ENCODE data around the gene RNF126. TPM values are rescaled to one million over a fixed set of nuclear protein-coding genes. Genes with fewer than 3 reads are reported as not detected.

The RNF126 gene
- 45.1 to 75.9 TPM (median 71.8 TPM) in 5 replicates for total RNA-seq (2022; extraction: Qiagen RNA extraction)

DNA sequence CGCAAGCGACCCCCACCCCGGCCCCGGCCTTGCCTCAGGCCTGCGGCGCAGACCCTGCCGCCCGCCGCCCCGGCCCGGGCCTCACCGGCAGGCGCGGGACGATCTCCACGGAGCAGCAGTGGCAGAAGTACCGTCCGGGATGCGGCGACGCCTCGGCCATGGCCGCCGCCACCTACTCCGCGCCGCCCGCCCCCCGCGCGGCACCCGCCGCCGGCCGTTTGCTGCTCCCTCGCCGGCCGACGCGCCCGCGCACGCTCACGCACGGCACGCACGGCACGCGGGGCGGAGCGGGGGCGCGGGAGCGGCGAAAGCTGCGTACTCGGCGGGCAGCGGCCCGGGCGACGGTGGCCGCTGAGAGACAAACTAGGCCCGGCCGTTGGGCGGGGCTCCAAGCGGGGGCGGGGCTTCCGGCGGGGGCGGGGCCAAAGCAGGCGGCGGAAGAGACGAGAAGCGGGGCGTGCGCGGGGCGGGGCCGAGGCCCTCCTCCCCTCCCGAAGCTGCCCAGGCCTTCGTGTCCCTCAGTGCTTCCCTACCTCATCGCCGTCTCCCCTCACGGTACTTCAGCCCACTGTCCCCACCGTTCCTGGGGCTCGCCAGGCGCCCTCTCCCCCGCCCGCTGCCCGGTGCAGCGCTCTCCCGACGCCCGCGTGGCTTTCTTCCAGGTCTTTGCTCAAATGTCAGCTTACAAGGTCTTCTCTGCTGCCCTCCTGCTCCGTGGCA is at the start of gene RNF126:
TSS of gene RNF126 (minus strand) at position 253 of the 720 bp plus-strand sequence. CDS start at position 160, 93 bp downstream.

DNA sequence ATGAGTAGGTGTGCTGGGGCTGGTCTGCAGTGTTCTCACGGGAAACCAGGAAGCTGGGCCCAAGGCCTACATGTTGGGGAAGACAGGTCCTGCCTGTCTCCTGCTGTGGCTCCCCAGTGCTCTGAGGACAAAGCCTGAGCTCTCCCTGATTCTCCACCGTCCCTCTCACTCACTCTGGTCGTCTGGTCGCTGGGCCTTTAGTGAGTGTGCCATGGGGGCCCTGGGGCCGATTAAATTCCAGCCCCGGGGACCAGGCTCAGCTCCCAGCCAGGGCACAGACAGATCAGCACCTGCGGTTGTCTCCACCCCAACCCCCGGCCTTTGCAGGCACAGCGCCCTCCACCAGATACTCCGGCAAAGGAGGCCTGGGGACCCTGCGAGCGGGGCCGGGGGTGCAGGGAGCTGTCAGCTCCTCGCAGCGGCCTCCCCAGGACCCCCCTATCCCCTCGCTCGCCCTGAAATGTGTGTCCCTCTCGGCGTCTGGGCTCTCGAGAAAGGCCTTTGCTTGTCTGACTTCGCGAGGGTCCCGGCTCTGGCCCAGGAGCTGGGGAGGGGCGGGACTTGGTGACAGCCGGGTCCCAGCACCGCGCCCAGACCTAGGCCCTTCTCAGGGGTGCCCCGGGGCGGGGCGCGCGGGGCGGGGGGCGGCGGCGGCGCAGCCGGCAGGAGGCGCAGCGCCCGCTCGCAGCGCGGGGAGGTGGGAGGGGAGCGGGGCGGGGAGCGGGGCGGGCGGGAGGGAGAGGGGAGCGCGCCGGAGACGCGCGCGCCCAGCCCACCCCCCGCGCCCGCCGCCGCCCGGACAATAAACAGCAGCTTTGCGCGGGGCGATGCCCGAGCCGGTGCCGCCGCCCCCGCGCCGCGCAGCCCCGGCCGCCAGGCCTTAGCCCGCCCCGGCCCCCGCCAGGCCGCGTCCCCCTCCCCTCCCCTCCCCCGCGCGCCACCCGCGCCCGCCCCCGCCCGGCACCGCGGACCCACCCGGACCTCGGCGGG is 45.4 kb upstream of the RNF126 start, which contains the start of gene PALM:
TSS of gene PALM (plus strand) at position 782 of the 990 bp plus-strand sequence. CDS start 212 bp downstream, outside the sequence.

DNA sequence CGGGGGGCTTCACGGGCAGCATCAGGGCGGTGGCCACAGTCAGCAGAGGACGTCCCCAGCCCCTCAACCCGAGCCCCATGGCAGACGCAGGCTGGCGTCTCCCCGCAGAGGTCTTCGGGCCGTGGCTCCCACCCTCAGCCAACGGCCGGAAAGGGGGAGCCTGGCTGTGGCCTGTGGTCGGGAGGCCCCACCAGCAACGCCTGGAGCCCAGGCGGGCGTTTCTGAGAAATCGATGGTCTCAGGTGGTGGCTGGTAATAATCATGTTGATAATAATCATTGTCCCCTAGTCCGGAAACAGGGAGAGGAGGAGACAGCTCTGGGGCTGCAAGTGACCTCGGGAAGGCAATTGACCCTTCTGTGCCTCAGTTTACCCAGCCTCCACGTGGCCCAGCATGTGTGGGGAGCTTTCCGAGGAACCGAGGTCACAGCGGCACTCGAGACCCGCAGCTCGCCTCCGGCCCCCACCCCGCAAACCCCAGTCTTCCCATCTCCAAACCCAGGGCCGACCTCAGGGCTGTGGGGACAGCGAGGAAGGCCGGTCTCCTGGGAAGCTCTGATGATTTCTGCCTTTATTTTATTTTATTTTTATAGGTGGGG is 32.4 kb upstream of the RNF126 start, which contains the start of gene PRSS57:
TSS of gene PRSS57 (minus strand) at position 101 of the 598 bp plus-strand sequence. CDS start at position 79, 22 bp downstream.

DNA sequence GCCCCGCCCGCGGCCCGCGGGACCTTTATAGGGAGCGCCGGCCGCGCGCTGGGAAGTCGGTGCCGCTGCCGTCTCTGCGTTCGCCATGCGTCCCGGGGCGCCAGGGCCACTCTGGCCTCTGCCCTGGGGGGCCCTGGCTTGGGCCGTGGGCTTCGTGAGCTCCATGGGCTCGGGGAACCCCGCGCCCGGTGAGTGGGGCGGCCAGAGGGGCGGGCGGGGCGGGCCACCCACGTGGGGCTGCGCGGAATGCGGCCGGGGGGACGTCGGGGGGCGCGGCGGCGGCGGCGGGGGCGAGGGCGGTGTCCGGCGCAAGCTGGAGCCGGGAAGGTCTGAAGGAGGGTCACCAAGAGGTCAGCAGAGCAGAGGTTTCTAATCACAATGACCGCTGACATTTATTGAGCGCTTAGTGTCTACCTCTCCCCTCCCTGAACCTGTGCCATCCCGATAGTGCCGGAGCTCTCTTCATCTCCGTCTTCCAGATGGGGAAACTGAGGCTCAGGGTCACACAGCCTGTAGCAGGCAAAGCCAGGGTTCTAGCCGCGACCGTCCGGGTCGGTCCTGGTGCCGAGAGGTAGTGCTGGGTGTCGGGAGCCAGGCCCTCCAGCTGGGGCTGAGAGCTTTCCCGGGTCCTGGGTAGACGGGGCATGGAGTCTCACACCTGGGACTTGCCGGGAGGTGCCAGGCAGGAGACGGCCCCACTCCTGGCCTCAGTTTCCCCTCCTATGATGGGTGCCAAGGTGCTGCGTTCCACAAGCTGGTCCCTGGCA is 13.5 kb upstream of the RNF126 start, which contains the start of gene FSTL3:
TSS of gene FSTL3 (plus strand) at position 54 of the 767 bp plus-strand sequence. CDS start at position 86, 32 bp downstream.

DNA sequence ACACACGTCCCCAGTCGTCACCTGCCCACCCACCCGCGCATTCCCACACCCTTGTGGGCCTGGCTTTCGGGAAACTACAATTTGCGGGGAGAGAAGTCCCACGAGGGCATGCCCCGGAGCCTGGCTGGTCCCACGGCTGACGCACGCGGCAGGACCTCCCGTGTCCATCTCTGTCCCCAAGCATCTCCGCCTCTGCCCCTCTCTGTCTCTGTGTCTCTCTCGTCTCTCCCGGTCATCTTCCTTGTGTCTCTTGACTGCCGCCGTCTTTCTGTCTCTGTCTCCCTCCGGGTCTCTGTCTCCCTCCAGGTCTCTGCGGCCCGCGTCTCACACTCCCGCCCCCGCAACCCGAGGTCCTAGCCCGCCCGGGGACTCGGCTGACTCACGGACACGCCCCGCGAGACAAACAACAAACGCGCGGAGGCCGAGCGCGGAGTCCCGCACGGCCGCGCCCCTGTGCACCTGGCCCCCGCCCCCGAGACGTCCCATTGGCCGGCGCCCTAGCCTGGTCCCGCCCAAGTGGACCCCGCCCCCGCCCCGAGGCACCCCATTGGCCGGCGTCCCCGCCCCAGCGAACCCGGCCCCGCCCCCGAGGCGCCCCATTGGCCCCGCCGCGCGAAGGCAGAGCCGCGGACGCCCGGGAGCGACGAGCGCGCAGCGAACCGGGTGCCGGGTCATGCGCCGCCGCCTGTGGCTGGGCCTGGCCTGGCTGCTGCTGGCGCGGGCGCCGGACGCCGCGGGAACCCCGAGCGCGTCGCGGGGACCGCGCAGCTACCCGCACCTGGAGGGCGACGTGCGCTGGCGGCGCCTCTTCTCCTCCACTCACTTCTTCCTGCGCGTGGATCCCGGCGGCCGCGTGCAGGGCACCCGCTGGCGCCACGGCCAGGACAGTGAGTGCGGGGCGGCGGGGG is 23.5 kb downstream of the RNF126 start, which contains the start of gene FGF22:
TSS of gene FGF22 (plus strand) at position 627 of the 908 bp plus-strand sequence. CDS start at position 674, 47 bp downstream.

DNA sequence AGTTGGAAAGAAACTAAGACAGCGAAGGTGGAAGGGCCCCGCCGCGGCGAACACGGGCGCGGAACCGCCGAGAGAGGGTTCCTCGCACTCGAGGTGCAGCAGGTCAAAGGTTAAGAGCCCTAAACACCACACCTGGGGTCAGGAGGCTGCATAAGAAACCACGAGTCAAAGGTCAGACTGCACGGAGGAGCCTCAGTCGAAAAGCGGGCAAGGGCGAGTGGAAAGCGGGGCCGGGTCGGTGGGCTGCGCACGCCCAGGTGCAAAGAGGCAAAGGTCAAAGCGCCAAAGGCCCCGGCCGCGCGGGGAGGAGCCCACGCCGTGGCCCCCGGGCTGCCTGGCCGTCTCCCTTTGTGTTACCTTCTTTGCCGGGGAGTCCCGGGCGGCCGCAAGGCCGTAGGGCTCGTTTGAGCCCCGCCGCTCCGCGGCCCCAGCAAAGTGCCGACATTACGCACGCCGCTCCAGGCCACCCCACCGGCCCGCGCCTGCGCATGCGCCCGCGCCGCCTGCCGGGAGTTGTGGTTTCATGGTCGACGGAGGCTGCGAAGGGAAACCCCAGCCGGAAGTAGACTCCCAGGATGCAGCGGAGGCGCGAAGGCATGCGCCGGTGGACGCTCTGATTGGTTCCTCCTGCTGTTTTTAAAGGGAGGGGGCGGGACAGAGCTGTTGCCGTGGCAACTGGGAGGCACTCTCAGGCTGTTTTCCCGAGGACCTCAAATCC is 29.8 kb downstream of the RNF126 start, which contains the start of gene POLRMT:
TSS of gene POLRMT (minus strand) at position 470 of the 718 bp plus-strand sequence. CDS start at position 445, 25 bp downstream.

Other genes starting within 250 kb of the RNF126 start
- 0.52 to 1.4 TPM (median 1.1 TPM) in 5 replicates for gene SHC2, start 202.2 kb downstream of the RNF126 start, total RNA-seq (2022; extraction: Qiagen RNA extraction)
- gene MADCAM1, start 166.7 kb downstream of the RNF126 start, total RNA-seq (2022; extraction: Qiagen RNA extraction), result 0.23 to 0.39 TPM (median 0.33 TPM) in 5 replicates
- 8.1 to 17.5 TPM (median 17.2 TPM) in 5 replicates for gene TPGS1, start 155.7 kb downstream of the RNF126 start, total RNA-seq (2022; extraction: Qiagen RNA extraction)
- gene CDC34, start 131.5 kb downstream of the RNF126 start, total RNA-seq (2022; extraction: Qiagen RNA extraction), result 67.1 to 108 TPM (median 103 TPM) in 5 replicates
- gene GZMM, start 119.2 kb downstream of the RNF126 start, total RNA-seq (2022; extraction: Qiagen RNA extraction), result 0.15 to 0.57 TPM (median 0.36 TPM) in 5 replicates
- gene BSG, start 90.6 kb downstream of the RNF126 start, total RNA-seq (2022; extraction: Qiagen RNA extraction), result 715 to 760 TPM (median 743 TPM) in 5 replicates
- gene HCN2, start 73.3 kb downstream of the RNF126 start, total RNA-seq (2022; extraction: Qiagen RNA extraction), result 27.2 to 45.0 TPM (median 40.3 TPM) in 5 replicates
- gene POLRMT, start 29.7 kb downstream of the RNF126 start, total RNA-seq (2022; extraction: Qiagen RNA extraction), result 68.3 to 100 TPM (median 97.9 TPM) in 5 replicates
- gene FGF22, start 23.3 kb downstream of the RNF126 start, total RNA-seq (2022; extraction: Qiagen RNA extraction), result 0.22 to 1.2 TPM (median 0.76 TPM) in 5 replicates
- 153 to 212 TPM (median 193 TPM) in 5 replicates for gene FSTL3, start 13.2 kb upstream of the RNF126 start, total RNA-seq (2022; extraction: Qiagen RNA extraction)
- 0.13 TPM in 1 of 5 replicates, not detected in the others for gene PRSS57, start 32.2 kb upstream of the RNF126 start, total RNA-seq (2022; extraction: Qiagen RNA extraction)
- gene PALM, start 45.7 kb upstream of the RNF126 start, total RNA-seq (2022; extraction: Qiagen RNA extraction), result 11.5 to 17.8 TPM (median 15.2 TPM) in 5 replicates
- 76.4 to 104 TPM (median 97.4 TPM) in 5 replicates for gene MISP, start 87.9 kb upstream of the RNF126 start, total RNA-seq (2022; extraction: Qiagen RNA extraction)
- gene PTBP1, start 134.2 kb upstream of the RNF126 start, total RNA-seq (2022; extraction: Qiagen RNA extraction), result 212 to 223 TPM (median 220 TPM) in 5 replicates
- 3.6 to 5.1 TPM (median 4.5 TPM) in 5 replicates for gene PLPPR3, start 158.7 kb upstream of the RNF126 start, total RNA-seq (2022; extraction: Qiagen RNA extraction)
- 0.21 to 0.54 TPM (median 0.25 TPM) in 5 replicates for gene AZU1, start 164.6 kb upstream of the RNF126 start, total RNA-seq (2022; extraction: Qiagen RNA extraction)
- gene PRTN3, start 177.8 kb upstream of the RNF126 start, total RNA-seq (2022; extraction: Qiagen RNA extraction), result 0.27 to 0.56 TPM (median 0.34 TPM) in 5 replicates
- gene ELANE, start 189.1 kb upstream of the RNF126 start, total RNA-seq (2022; extraction: Qiagen RNA extraction), result 0.12 TPM in 1 of 5 replicates, not detected in the others
- 8.5 to 24.7 TPM (median 24.1 TPM) in 5 replicates for gene CFD, start 196.4 kb upstream of the RNF126 start, total RNA-seq (2022; extraction: Qiagen RNA extraction)
- gene MED16, start 230.0 kb upstream of the RNF126 start, total RNA-seq (2022; extraction: Qiagen RNA extraction), result 11.3 to 22.3 TPM (median 21.5 TPM) in 5 replicates
- not detected in 5 replicates for gene RNU6-9, start 230.3 kb upstream of the RNF126 start, total RNA-seq (2022; extraction: Qiagen RNA extraction)

All from A549 treated with CORT108297 at 1 μM for 4 hours (cell line).